ENCODE results near the gene POLA1.

Gene POLA1

DNA sequence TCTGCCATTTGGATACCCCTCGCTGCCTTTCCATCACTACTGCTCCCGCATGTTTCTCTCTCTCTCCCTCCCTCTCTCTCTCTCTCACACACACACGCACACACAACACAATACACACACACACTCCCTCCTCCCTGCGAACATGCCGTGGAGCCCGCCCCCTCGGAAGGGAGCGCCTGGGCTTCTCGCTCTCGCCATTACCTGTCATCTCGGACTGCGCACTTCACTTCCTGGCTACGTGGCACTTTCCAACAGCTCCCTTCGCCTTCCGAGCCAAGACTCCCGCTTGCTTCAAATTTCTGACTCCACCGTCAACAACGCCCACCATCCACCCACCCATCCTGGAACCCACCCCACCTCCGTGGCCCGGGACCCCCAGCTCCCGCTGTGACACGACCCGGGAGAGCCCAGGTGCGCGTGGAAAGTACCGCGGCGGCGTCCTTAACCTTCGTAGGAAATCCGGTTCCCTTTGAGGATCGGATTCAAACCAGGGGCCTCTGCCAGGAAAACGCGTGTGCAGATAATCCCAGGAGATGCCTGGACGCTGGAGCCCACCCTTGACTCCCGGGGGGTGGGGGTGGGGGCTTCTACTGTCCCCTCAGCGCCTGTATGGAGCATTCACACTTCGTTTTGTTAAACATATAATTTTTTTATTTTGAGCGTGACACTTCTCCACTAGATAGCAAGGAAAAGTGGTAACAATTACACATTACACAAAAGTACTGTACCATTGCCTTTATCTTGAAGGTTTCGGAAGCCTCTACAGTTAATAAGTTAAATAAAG, 309.5 kb downstream of the POLA1 start:
- TF ChIP-seq, protein P1, sequence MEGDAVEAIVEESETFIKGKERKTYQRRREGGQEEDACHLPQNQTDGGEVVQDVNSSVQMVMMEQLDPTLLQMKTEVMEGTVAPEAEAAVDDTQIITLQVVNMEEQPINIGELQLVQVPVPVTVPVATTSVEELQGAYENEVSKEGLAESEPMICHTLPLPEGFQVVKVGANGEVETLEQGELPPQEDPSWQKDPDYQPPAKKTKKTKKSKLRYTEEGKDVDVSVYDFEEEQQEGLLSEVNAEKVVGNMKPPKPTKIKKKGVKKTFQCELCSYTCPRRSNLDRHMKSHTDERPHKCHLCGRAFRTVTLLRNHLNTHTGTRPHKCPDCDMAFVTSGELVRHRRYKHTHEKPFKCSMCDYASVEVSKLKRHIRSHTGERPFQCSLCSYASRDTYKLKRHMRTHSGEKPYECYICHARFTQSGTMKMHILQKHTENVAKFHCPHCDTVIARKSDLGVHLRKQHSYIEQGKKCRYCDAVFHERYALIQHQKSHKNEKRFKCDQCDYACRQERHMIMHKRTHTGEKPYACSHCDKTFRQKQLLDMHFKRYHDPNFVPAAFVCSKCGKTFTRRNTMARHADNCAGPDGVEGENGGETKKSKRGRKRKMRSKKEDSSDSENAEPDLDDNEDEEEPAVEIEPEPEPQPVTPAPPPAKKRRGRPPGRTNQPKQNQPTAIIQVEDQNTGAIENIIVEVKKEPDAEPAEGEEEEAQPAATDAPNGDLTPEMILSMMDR (IDR thresholded peaks at IDR 0.05; ENCODE audit: low read depth, low read length), result no peak
- H3K27me3 ChIP-seq, result peaks cover 40% of the 10 kb centered on the region
- no peak for DNase-seq
- H3K9me3 ChIP-seq, result no peaks in the 10 kb centered on the region
- H3K4me1 ChIP-seq, result no peaks in the 10 kb centered on the region
- no peaks in the 10 kb centered on the region for H3K36me3 ChIP-seq
- no peak overlapping the region for H3K4me3 ChIP-seq (ENCODE audit: low read depth, low read length)

DNA sequence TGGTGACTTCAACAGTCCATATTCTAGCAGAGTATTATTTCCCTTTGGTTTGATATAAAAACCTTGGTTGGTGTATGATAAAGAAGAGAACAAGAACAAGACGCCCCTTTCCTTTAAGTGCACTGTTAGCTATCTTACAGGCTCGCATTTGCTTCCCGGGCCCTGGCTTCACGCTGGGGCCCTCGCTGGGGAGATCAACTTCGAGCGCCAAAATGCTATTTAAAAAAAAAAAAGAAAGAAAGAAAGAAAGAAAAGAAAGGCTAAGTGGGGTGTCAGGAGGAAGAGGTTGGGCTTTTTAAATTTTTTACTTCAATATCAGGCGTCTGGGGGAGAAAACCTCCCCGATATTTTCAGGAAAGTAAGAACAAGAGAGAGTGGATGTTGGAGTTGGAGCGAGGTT, 310.3 kb downstream of the POLA1 start:
- no peaks in the 10 kb centered on the region for H3K4me1 ChIP-seq
- no peak for DNase-seq
- peaks cover 47% of the 10 kb centered on the region for H3K27me3 ChIP-seq
- TF ChIP-seq, protein P1 (IDR thresholded peaks at IDR 0.05; ENCODE audit: low read depth, low read length), result no peak
- H3K36me3 ChIP-seq, result no peaks in the 10 kb centered on the region
- H3K9me3 ChIP-seq, result no peaks in the 10 kb centered on the region
- H3K4me3 ChIP-seq (ENCODE audit: low read depth, low read length), result no peak overlapping the region

DNA sequence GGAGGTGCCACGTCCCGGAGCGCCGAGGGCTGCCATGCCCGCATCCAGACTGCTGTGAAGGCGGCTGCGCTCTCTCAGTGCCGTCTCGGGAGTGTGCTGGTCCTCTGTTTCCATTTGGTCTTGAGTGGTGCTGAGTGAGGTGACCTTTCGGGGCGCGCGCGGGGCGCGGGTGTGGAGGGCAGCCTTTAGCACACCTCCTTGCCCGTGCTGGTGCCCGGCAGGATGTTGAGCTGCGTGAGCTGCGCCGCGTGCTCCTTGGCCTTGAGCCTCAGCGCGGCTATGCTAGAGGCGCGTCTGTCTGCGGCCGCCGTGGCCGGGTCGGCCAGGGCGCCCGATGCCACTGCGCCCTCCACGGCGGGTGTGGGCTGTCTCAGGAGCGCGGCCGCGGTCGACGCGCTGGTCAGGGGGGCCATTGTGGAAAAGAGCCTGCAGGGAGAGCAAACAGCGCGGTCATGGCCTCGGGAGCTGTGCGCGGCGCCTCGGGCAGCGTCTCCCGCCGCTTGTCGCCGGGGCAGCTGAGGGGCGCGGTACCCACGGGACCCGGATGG, 310.8 kb downstream of the POLA1 start:
- TF ChIP-seq, protein P1 (IDR thresholded peaks at IDR 0.05; ENCODE audit: low read depth, low read length), result no peak
- H3K9me3 ChIP-seq, result no peaks in the 10 kb centered on the region
- peaks cover 47% of the 10 kb centered on the region for H3K27me3 ChIP-seq
- H3K4me3 ChIP-seq (ENCODE audit: low read depth, low read length), result peak overlapping the region; percentile 23; the same call in 1 of the 2 replicates
- no peaks in the 10 kb centered on the region for H3K36me3 ChIP-seq
- no peaks in the 10 kb centered on the region for H3K4me1 ChIP-seq
- no peak for DNase-seq

DNA sequence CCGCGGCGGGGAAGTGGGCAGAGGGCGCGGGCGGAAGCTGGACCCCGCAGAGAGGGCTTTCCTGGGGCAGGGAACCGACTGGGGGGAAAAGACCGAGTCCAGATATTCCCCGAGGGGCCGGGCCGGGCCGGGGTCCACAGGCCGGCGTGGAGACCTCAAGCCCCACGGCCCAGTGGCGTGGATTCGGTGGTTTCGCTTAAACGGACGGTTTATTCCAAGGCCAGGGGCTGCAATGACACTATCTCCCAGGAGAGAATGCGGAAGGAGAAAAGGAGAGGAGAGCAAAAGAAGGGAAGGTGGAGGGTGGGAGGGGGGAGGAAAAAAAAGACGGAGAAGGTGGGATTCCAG, 311.3 kb downstream of the POLA1 start:
- Histone ChIP-seq H3K27me3 (peaks cover 47% of the 10 kb centered on the region), H3K36me3 (no peaks in the 10 kb centered on the region), H3K4me1 (no peaks in the 10 kb centered on the region), H3K9me3 (no peaks in the 10 kb centered on the region), H3K4me3 (ENCODE audit: low read depth, low read length) (peak overlapping the region; percentile 23; the same call in 1 of the 2 replicates)
- TF ChIP-seq, protein P1 (IDR thresholded peaks at IDR 0.05; ENCODE audit: low read depth, low read length), result no peak
- DNase-seq, result no peak

DNA sequence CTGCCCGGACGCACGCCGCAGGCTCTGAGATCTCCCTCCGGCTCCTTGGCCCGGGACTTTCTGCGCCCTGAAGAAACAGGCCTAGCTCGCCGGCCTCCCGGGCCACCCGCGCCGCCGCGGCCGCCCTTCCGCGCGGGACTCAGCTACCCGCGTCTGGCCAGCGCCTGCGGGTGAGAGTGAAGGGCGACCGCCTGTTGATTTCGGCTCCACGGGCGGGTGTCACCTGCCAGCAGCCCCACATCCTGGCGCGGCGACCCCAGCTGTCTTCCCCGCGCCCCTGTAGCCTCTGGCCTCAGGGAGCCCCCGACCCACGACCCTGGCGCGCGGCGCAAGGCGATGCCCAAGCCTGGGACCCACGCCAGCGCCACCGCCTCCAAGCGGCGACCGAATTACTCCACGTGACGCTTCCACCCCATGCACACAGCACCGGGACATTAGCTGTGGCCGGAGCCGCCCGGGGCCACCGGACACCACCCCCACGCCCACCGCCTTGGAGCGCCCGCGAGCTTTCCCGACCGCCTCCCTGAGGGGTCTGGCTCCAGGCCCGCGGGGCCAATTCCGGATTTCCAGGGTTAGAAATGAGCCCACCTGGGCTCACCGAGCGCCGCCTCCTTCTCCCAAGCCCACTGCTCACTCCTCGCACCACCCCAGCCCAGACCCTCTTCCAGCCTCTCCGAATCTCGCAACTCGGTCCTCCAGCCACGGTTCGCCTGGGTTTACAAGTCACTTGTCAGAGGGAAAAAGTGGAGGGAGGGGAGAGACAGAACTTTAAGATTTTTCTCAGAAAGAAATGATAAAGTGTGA, 311.9 kb downstream of the POLA1 start:
- no peaks in the 10 kb centered on the region for H3K4me1 ChIP-seq
- TF ChIP-seq, protein P1 (IDR thresholded peaks at IDR 0.05; ENCODE audit: low read depth, low read length), result no peak
- no peaks in the 10 kb centered on the region for H3K9me3 ChIP-seq
- no peak overlapping the region for H3K4me3 ChIP-seq (ENCODE audit: low read depth, low read length)
- H3K27me3 ChIP-seq, result peaks cover 50% of the 10 kb centered on the region
- DNase-seq, result no peak
- H3K36me3 ChIP-seq, result no peaks in the 10 kb centered on the region

All from BE2C (cell line).